ENCODE measurements around the gene TUG1.

DNA sequence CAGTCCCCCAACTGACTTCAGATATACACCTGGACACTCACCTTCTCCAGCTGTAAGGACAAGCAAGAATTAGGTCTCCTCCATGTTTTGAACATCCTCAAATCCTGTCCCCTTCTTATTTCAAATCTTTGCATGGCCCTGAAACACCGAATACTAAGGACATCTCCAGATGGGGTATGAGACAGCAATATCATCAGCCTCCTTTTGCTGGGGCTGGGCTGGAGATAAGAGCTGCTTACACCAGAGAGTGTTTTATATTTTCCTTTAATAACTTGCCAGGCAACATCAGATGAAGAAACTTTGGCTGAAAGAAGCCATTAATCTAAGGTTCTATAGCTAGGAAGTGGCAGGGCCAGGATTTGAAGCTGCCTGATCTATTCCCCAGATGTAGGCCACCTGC, 21.6 kb downstream of the TUG1 start:
- TF ChIP-seq RFX5 (IDR thresholded peaks at IDR 0.05; ENCODE audit: low read depth, low read length): no peak
- TF ChIP-seq, protein P1, sequence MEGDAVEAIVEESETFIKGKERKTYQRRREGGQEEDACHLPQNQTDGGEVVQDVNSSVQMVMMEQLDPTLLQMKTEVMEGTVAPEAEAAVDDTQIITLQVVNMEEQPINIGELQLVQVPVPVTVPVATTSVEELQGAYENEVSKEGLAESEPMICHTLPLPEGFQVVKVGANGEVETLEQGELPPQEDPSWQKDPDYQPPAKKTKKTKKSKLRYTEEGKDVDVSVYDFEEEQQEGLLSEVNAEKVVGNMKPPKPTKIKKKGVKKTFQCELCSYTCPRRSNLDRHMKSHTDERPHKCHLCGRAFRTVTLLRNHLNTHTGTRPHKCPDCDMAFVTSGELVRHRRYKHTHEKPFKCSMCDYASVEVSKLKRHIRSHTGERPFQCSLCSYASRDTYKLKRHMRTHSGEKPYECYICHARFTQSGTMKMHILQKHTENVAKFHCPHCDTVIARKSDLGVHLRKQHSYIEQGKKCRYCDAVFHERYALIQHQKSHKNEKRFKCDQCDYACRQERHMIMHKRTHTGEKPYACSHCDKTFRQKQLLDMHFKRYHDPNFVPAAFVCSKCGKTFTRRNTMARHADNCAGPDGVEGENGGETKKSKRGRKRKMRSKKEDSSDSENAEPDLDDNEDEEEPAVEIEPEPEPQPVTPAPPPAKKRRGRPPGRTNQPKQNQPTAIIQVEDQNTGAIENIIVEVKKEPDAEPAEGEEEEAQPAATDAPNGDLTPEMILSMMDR (conservative IDR thresholded peaks at IDR 0.05; ENCODE audit: low read depth, low read length): no peak
- no peak for TF ChIP-seq RCOR1 (IDR thresholded peaks at IDR 0.05; ENCODE audit: insufficient replicate concordance, low read length)

Measured in IMR-90 (cell line).